ENCODE data around the gene RNU6-9.
"Not testable (repeated sequence)": the region's sequence is repeated elsewhere in the genome, so short reads cannot be mapped to it uniquely, and the experiment has no call there.

Gene RNU6-9

DNA sequence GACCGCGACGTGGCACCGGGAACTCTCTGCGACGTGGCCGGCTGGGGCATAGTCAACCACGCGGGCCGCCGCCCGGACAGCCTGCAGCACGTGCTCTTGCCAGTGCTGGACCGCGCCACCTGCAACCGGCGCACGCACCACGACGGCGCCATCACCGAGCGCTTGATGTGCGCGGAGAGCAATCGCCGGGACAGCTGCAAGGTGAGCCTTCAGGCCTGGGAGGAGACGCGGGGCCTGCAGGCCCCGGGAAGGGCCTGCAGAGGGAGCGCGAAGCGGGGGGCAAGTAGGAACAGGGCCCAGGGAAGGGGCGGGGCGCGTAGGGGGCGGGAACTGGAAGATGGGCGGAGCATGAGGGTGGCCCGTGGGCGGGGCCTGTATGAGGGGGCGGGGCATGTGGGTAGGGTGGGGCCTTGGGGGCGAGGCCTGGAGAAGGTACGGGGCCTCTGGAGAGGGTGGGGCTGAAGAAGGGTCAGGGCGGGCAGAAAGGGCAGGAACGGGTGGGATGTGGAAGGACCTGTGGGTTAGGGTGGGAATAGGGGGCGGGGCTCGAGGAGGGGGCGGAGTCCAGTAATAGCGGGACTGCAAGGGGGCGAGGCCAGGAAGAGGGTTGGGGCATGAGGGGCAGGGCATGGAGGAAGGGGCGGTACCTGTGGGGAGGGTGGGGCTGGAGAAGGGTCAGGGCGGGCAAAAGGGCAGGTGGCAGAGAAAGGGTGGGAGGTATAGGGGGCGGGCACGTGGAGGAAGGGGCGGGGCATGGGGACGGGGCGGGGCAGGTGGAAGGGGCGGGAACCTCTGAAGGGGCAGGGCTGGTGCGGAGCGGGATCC, 31.3 kb upstream of the RNU6-9 start:
- DNase-seq (ENCODE audit: low spot score): peak; percentile 42

DNA sequence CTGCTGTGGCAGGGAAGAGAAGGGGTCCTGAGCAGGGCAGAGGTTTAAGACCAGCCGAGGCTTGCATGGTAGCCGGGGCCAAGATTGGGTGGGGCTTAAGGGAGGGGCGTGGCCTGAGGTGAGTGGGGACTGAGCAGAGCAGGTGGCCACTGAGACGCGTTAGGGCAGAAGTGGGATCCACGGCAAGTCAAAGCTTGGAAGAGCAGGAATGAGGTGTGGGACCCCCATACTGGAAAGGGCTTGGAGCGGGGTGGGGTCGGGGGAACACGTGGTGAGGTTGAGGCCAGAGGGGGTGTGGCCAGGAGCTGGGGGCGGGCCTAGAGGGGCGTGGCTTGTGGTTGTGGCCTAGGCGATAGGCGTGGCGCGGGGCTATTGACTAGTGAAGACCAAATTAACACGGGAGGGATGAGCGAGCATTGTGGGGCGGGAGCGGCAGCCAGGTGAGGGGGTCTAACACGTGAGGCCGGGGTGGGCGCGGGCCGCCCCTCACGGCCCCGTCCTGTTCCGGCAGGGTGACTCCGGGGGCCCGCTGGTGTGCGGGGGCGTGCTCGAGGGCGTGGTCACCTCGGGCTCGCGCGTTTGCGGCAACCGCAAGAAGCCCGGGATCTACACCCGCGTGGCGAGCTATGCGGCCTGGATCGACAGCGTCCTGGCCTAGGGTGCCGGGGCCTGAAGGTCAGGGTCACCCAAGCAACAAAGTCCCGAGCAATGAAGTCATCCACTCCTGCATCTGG, 30.5 kb upstream of the RNU6-9 start:
- peak; percentile 45 for DNase-seq (ENCODE audit: low spot score)

DNA sequence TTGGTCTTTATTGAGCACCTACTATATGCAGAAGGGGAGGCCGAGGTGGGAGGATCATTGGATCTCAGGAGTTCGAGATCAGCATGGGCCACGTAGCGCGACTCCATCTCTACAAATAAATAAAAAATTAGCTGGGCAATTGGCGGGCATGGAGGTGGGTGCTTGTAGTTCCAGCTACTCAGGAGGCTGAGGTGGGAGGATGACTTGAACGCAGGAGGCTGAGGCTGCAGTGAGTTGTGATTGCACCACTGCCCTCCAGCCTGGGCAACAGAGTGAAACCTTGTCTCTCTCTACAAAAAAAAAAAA, 30.0 kb upstream of the RNU6-9 start:
- DNase-seq (ENCODE audit: low spot score): no peak

DNA sequence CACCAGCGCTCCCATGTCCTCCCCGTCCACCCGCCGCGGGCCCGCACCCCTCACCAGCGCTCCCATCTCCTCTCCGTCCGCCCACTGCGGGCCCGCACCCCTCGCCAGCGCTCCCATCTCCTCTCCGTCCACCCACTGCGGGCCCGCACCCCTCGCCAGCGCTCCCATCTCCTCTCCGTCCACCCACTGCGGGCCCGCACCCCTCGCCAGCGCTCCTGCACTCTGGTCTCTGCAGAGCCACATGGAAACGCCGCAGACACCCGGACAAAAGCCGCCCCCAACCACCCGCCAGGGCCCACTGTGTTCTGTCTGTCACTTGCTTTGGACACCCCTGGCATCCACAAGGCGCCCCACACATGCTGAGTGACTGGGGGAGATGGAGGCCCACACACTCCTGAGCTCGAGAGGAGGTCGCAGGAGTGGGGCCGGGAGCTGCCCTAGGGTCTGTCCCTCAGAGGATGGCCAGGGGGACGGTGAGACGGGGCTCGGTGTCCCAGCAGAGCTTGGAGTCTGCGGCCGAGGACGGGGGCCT, 26.4 kb upstream of the RNU6-9 start:
- no peak for DNase-seq (ENCODE audit: low spot score)

DNA sequence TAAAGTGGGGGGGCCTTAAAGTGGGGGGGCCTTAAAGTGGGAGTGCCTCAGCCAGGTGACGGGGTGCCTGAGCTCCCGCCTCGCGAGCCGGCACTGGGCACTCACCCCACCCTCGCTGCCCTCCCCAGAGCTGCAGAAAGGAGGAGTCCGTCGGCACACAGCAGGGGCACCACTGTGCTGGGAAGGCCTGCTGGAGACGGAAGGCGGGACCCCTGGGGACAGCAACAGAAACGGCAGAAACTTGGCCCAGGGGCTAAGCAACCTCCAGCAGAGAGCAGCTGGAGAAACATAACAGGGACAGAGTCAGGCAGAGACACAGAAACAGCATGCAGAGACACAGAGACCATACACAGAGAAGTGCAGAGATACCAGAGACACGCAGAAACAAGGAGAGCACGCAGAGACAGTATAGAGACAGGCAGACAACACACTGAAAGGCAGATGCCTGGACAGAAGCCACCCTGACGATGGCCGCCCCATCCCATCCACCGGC, 25.9 kb upstream of the RNU6-9 start:
- DNase-seq (ENCODE audit: low spot score): no peak

DNA sequence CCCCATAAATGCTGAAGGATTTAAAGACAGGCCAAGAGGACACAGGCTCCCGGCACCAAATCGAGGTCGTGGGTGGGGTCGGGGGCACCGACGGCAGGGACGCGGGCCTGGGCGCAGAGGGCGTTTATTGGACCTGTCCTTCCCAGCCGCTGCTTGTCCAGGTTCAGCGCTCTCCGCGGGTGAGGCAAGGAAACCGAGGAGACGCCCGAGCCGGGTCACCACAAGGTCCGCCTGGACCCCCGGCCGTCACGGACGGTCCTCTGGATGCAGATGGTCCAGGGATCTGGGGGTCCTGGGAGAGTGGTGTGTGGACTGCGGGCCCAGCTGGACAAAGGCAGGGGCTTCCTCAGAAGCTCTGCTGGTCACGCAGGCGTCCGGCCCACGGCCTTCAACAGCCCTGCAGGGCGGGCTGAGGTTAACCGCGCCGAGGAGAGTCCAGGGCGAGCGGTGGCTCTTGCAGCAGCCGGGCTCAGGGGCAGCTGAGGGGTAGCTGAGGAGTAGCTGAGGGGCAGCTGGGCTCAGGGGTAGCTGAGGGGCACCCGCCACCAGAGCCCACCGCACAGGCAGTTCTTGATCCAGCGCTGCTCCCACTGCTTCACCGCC, 25.3 kb upstream of the RNU6-9 start:
- DNase-seq (ENCODE audit: low spot score): no peak

DNA sequence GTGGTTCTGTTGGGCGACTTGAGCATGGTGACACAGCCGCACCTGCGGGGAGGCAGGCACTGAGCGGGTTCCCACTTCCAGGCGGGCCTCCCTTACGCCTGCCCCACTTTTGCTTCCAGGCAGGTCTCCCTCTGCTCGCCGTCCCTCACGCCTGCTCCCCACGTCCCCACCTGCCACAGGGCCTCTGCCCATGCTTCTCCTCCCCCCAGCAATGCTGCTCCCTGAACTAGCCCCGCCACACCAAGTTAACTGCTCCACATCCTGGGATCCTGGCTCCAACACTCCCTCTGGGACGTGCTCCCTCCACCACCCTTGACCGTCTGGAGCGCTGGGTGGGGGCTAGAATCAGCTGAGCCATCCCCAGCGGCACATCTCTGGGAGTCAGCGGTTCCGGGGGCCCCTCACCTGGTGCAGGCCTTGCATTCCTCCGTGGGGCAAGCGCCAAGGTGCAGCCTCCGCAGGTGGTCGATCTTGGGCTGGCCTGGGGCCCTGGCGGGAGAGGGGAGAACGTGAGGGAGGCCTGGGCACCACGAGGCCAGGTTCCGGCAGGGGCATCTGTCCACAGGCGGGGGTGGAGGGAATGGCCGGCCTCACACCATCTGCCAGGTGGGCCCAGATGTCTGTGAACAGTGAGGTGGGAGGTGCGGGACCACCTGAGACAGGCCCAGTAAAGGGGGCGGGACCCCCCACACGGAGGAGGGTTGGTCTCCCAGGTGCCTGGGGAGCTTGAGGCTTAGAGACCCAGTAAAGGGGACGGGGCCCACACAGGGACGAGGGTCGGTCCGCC, 24.6 kb upstream of the RNU6-9 start:
- DNase-seq (ENCODE audit: low spot score): no peak

DNA sequence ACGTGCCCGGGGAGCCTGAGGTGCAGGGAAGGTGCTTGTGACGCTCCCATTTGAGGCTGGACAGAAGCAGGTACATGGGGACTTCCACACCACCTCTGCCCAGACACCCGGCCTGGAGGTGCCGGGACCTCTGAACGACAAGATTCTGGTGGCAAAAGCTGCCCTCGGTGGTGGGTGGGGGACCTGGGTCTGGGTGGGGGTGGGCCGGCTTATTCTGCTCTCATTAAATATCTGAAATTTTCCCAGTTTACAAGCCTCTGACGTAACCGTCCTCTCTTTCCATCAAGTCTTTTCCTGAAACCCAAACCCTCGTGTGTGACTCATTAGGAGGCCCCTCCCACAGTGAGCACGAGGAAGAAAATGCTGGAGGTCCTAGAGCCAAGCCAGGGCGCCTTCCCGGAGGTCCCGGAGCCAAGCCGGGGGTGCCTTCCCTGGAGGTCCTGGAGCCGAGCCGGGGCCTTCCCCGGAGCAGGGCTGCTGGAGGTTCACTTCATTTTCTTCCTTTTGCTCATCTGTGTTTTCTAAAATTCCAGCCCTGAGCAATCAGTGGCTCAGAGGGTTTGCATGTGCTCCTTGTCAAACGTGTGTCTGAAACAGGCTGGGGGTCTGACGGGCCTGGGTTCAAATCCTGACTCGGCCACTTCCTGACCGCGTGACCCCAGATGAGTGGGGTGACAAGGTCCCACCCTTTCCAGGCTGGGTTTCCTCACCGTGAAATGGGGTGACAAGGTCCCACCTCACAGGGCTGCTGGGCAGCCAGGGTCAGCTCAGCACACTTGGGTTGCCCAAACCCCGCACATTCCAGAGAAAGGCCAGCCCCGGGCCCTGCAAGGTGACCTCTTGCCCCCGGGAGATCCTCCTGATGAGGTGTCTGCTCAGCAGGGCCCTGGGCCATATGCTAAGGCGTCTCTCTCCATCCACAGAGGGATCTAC, 23.8 kb upstream of the RNU6-9 start:
- DNase-seq (ENCODE audit: low spot score): peak; percentile 89

DNA sequence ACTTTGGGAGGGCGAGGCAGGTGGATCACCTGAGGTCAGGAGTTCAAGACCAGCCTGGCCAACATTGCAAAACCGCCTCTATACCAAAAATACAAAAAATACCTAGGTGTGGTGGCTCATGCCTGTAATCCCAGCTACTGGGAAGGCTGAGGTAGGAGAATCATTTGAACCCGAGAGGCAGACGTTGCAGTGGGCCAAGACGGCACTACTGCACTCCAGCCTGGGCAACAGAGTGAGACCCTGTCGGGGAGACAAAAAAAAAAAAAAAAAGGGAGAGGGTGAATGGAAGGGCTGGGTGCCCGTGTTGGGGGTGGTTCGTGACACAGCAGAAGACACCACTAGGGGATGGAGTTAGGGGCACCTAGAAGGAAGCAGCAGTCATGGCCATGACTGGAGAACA, 23.0 kb upstream of the RNU6-9 start:
- DNase-seq (ENCODE audit: low spot score): no peak

DNA sequence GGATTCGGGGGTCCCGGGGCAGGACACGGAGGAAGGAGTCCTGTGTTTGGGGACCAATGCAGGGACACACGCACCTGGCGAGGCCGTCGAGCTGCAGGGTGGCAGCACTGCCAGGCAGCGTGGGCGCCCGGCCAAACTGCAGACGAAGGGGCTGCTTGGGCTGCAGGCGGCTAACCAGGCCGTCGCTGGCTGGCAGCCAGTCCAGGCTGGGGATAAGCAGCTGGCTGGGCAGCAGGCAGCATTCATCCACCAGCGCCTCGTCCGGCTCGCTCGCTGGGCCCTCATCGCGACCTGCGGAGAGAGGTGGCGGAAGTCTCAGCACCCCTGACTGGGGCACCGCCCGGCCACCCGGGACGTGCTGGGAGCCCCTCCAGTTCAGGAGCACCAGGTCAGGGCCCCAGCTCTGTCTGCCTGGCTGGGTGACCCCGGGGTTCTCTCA, 22.3 kb upstream of the RNU6-9 start:
- DNase-seq (ENCODE audit: low spot score): no peak

DNA sequence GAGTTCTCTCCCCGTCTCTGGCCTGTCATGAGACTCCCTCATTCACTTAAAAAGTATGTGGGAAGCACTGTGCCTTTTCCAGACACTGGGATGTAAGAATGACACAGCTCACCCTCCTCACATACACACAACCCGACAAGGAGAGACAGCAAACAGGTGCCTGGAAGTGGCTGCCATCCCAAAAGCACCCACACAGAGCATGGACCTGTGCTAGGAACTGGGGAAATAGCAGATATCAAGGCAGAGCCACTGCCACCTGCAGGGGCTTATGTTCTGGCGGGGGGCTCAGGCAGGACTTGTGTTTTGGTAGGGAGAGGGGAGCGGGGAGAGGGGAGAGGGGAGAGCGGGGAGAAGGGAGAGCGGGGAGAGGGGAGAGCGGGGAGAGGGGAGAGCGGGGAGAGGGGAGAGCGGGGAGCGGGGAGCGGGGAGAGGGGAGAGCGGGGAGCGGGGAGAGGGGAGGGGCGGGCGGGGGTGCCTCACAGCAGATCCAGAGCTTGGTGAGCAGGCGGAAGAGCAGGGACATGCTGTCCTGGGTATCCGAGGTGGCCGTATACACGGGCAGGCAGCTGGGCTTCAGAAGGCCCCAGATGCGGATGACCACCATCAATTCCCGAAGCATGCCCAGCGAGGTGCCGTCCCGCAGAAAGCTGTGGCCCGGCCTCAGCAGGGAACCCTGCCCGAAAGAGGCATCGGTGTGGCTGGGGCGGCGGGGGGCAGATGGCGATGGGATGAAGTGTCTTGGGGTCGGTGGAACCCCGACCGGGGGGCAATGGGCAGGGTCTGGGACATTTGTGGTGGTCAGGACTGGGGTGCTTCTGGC, 21.6 kb upstream of the RNU6-9 start:
- peak; percentile 62 for DNase-seq (ENCODE audit: low spot score)

DNA sequence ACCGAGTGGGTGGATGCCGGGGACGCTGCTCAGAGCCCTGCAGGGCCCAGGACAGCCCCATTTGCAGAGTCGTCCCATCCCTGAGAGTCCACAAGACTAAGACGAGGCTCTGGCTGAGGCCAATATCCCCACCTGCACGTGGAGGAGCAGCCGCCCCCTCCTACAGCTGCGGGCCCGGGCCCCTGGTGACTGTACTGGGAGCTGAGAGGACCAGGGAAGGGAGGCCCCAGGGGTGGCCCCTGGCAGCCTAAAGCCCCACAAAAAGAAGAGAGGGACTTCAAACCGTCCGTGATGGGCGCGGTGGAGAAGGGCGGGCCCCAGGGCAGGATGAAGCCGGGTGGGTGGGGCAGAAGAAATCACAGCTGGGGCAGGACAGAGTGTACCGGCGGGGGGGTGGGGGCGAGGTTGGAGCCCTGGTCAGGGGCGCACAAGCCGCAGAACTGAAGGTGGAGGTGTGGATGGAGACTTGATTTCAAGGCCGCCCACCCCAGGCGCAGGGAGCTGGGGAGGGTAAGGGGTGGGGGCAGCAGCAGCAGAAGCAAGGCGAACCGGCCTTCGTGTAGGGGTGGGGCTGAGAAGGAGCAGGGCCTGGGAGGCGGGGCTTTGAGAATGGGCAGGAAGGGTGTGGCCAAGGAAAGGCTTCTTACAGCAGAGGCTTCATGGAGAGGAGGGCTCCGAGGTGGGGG, 20.9 kb upstream of the RNU6-9 start:
- peak; percentile 78 for DNase-seq (ENCODE audit: low spot score)

DNA sequence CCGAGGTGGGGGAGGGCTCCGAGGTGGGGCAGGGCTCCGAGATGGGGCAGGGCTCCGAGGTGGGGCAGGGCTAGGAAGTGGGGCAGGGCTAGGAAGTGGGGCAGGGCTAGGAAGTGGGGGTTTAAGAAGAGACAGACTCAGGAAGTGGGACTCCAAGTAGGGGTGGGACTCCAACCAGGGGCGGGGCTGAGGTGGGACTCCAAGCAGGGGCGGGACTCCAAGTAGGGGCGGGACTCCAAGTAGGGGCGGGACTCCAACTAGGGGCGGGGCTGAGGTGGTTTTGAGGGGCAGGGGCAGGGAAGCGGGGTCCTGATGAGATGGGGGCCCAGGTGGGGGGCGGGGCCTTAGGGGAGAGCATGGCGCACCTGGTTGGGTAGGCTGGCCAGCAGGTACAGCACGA, 20.2 kb upstream of the RNU6-9 start:
- peak; percentile 68 for DNase-seq (ENCODE audit: low spot score)

DNA sequence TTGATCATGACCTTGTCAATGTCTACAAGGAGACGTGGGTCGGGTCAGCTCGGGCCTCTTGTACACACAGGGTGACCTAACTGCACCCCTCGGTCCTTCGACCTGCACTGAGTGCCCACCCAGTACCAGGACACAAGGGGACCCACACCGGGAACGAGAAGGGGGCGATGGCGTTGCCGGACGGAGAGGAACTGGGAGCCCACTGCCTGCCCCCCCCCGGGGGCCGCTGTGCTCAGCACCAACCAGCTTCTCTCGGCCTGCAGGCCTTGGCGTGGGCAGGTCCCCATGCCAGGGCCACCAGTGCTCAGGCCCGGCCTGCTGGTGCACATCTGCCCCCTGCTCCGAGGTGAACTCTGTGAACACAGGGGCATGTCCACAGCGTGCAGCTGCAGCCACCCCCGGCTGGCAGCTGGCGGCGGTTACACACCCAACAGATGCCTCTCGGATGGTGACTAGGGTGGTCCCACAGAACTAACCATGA, 19.7 kb upstream of the RNU6-9 start:
- no peak for DNase-seq (ENCODE audit: low spot score)

DNA sequence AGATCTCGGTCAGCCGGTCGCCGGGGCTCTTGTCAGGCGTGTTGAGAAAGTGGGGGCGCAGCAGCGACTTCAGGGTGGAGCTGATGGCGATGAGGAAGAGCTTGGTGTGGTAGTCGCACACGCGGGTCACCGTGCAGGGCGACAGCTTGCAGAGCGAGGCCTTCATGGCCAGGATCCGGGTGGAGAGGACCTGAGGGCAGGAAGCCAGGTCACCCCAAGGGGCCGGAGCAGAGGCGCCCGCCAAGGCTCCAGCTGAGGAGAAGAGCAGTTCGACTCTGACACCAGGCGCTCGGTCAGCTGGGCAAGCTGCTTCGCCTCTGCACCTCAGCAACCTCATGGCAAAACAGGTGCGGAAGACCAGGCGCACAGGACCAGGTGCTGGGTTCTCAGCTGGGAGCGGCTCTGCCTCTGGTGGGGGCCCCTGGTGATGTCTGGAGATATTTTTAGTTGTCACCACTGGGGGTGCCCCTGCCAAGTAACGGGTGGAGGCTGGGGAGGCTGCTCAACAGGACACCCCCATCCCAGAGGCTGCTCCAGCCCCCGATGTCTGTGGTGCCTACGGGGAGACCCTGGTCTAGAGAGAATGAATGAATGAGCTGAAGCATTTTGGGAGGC, 17.9 kb upstream of the RNU6-9 start:
- DNase-seq (ENCODE audit: low spot score): no peak

DNA sequence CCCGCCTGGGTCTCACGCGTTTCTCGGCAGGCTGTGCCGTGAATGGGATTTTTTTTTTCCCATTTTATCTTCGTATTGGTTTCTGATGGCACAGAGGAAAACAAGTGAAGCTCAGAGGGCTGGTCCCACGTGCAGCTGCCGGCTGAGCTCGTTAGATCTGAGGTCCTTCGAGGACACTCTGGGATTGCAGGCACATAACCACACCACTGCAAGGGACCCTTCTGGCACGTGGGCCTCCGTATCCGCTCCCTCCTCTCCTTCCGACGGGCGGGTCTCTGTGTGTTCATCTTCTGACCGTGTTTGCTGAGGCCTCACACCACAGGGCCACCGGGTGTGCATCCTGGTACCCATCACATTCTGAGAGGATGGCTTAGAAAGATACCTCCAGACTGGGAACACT, 17.2 kb upstream of the RNU6-9 start:
- DNase-seq (ENCODE audit: low spot score): no peak

DNA sequence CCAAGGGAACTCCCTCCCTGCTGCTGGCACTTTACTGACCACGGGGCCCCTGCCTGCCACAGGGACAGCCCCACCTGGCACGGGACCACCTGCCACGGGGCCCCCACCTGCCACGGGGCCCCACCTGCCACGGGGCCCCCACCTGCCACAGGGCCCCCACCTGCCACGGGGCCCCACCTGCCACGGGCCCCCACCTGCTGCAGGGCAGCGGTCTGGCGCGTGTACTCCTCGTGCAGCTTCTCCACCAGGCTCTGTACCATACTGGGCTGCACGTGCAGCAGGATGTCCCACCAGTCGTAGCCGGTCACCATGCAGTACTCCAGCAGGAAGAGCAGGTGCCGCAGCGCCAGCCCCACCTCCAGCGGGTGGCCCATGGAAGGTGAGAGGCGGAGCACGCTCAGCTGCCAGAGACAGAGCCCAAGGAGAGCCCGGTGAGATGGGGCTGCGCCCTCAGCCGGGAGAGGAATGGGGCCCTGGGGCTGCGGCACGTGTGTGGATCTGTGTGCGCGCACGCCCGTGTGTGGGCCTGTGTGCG, 16.4 kb upstream of the RNU6-9 start:
- no peak for DNase-seq (ENCODE audit: low spot score)

DNA sequence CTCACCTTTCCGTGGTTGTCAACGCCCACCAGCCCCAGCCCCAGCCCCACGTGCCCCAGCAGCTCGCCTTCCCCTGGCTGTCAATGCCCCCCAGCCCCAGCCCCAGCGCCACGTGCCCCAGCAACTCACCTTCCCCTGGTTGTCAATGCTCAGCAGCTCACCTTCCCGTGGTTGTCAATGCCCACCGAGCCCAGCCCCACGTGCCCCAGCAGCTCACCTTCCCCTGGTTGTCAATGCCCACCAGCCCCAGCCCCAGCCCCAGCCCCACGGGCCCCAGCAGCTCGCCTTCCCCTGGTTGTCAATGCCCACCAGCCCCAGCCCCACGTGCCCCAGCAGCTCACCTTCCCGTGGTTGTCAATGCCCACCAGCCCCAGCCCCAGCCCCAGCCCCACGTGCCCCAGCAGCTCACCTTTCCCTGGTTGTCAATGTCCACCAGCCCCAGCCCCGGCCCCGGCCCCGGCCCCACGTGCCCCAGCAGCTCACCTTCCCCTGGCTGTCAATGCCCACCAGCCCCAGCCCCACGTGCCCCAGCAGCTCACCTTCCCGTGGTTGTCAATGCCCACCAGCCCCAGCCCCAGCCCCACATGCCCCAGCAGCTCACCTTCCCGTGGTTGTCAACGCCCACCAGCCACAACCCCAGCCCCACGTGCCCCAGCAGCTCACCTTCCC, 15.2 kb upstream of the RNU6-9 start:
- DNase-seq (ENCODE audit: low spot score): not testable (repeated sequence)
